ENCODE measurements around the gene BAX. TPM values are rescaled to one million over a fixed set of nuclear protein-coding genes. Genes with fewer than 3 reads are reported as not detected.

The BAX gene
- total and polyA plus RNA-seq, 2 of the 4 experiments (the other 2 are of a cell fraction), result 23.3 to 169 TPM

GRCh38 chr19:48965040-48965805 lies 10.5 kb downstream of the BAX start, which contains the start of gene FTL:
FTL (plus strand) TSS chr19:48965309; CDS start chr19:48965508, 199 bp downstream.
- H2BK20ac ChIP-seq (ENCODE audit: low read depth, low read length), result peak within 1 kb of the TSS; percentile 99
- POLR2A ChIA-PET (ENCODE audit: unreplicated experiment), result no interaction called here
- DNase-seq (peak; percentile 94), ATAC-seq (ENCODE audit: low read depth) (peak; percentile 74)
- H3K36me3 ChIP-seq (ENCODE audit: control insufficient read depth, insufficient read depth, low read length), result peaks cover 30% of the 10 kb centered on the region
- peak within 1 kb of the TSS; percentile 99 for H3K4ac ChIP-seq (ENCODE audit: low read depth, low read length)
- H2BK120ac ChIP-seq (ENCODE audit: low read depth, low read length), result peak within 1 kb of the TSS; percentile 99
- peak within 1 kb of the TSS; percentile 96 for H3K18ac ChIP-seq (ENCODE audit: low read depth, low read length)
- H3K4me2 ChIP-seq (ENCODE audit: low read depth, low read length), result peak within 1 kb of the TSS; percentile 91
- 0% methylated on average over 32 of the region's 52 CpGs; no CpG with 5 or more reads in 1 of the 2 experiments for WGBS, 2 experiments (ENCODE audit: extremely low coverage in 2 of 2, insufficient read length in 1 of 2)
- H2BK15ac ChIP-seq (ENCODE audit: low read depth, low read length), result peak within 1 kb of the TSS; percentile 80
- peak within 1 kb of the TSS; percentile 86 for H3K56ac ChIP-seq (ENCODE audit: extremely low read depth, insufficient read depth, low read length)
- H3K79me1 ChIP-seq (ENCODE audit: low read depth in 1 of 2, low read length in 2 of 2), result peaks cover 0 to 57% of the 10 kb centered on the region in 2 experiments; a peak in 3 of 4 replicates
- peak within 1 kb of the TSS; percentile 98 for H3K14ac ChIP-seq (replicated peaks; ENCODE audit: low read depth, low read length)
- dilution Hi-C loops (cut with HindIII; ENCODE audit: low sequenced_read_pairs, unreplicated experiment), result no loop called here
- no TSS peak for BruUV-seq (replicated peaks)
- peak within 1 kb of the TSS; percentile 96 for H3K27ac ChIP-seq (ENCODE audit: insufficient read depth, low read length)
- no peaks in the 10 kb centered on the region for H3K9me3 ChIP-seq (ENCODE audit: control insufficient read depth, insufficient read depth, low read length)
- peaks cover 20% of the 10 kb centered on the region for H3K4me1 ChIP-seq (ENCODE audit: control insufficient read depth, insufficient read depth, low read length)
- peak within 1 kb of the TSS; percentile 82 for H2AFZ ChIP-seq (replicated peaks; ENCODE audit: low read length, poor library complexity)
- peaks cover 11% of the 10 kb centered on the region for H3K9me1 ChIP-seq (ENCODE audit: insufficient read depth, low read length)
- intact Hi-C loops (cut with micrococcal nuclease), result loop anchor here (2.0 to 10.0 kb wide), 2 partner anchors 90 to 320 kb away; partner anchors contain the start of gene CA11
- H4K91ac ChIP-seq (ENCODE audit: insufficient read depth, low read depth, low read length), result peak within 1 kb of the TSS; percentile 98
- H4K8ac ChIP-seq (ENCODE audit: low read depth in 2 of 2, low read length in 2 of 2), result peak within 1 kb of the TSS; percentile 63 to 92
- H4K20me1 ChIP-seq (ENCODE audit: insufficient read depth, low read length), result peaks cover 42% of the 10 kb centered on the region
- in situ Hi-C loops (cut with MboI; ENCODE audit: low sequenced_read_pairs), result loop anchor here (10.0 kb wide), 1 partner anchor 320 kb away; the partner anchor contains the start of gene CA11
- H2BK5ac ChIP-seq (ENCODE audit: low read depth, low read length, poor library complexity, severe bottlenecking), result peak within 1 kb of the TSS; percentile 99
- peak within 1 kb of the TSS; percentile 95 for H4K5ac ChIP-seq (ENCODE audit: low read depth, low read length)
- no peaks in the 10 kb centered on the region for H3K27me3 ChIP-seq (ENCODE audit: control insufficient read depth, insufficient read depth, low read length)
- peak within 1 kb of the TSS; percentile 92 for H2AK9ac ChIP-seq (replicated peaks; ENCODE audit: low read depth, low read length, poor library complexity)
- peak within 1 kb of the TSS; percentile 78 for H3K4me3 ChIP-seq (ENCODE audit: insufficient read depth, low read depth, low read length)
- CTCF ChIA-PET, result interaction anchor here (0.7 kb wide), 1 partner anchor 47 kb away, joined by 3 read pairs; no protein-coding TSS in a partner anchor
- H3K23ac ChIP-seq (ENCODE audit: low read depth, low read length), result peak within 1 kb of the TSS; percentile 99
- H2AK5ac ChIP-seq (ENCODE audit: low read depth, low read length), result peak within 1 kb of the TSS; percentile 94
- H3K9ac ChIP-seq (ENCODE audit: low read depth, low read length), result peak within 1 kb of the TSS; percentile 84
- no peak for TF ChIP-seq CTCF (conservative IDR thresholded peaks at IDR 0.05; ENCODE audit: low read depth, low read length)
- no peak for TF ChIP-seq RFX5 (IDR thresholded peaks at IDR 0.05; ENCODE audit: low read depth, low read length)
- TF ChIP-seq ELK1 (IDR thresholded peaks at IDR 0.05; ENCODE audit: borderline replicate concordance, low read depth, low read length), result no peak
- TF ChIP-seq MXI1 (IDR thresholded peaks at IDR 0.05; ENCODE audit: borderline replicate concordance, low read depth, low read length), result no peak
- TF ChIP-seq USF2 (IDR thresholded peaks at IDR 0.05; ENCODE audit: low read depth, low read length), result peak; percentile 60
- no peak for TF ChIP-seq RAD21 (IDR thresholded peaks at IDR 0.05; ENCODE audit: low read length)
- no peak for TF ChIP-seq FOS (IDR thresholded peaks at IDR 0.05; ENCODE audit: low read depth, low read length)
- peak; percentile 99 for TF ChIP-seq POLR2A (IDR thresholded peaks at IDR 0.05; ENCODE audit: low read depth, low read length)
- no peak for TF ChIP-seq MAFK (IDR thresholded peaks at IDR 0.05; ENCODE audit: low read depth, low read length)
- TF ChIP-seq BHLHE40 (IDR thresholded peaks at IDR 0.05; ENCODE audit: low read depth, low read length), result peak; percentile 85
- TF ChIP-seq NFE2L2 (IDR thresholded peaks at IDR 0.05; ENCODE audit: low read depth, low read length), result peak; percentile 44; the same call in 1 of the 2 replicates
- TF ChIP-seq CEBPB (IDR thresholded peaks at IDR 0.05; ENCODE audit: low read depth, low read length), result peak; percentile 73
- TF ChIP-seq SMC3 (IDR thresholded peaks at IDR 0.05; ENCODE audit: low read depth, low read length), result 0 out of 2 replicates have a peak, but pooled peaks have one; percentile 5
- TF ChIP-seq CHD1 (IDR thresholded peaks at IDR 0.05; ENCODE audit: low read depth, low read length), result no peak

Measured in IMR-90 (cell line).